Measurements from ENCODE around the gene C2CD2.
A peak's percentile ranks its signal among the peaks of the same experiment; 100 is the strongest.

C2CD2 gene

GRCh38 chr21:41933313-41934079 is 20.3 kb downstream of the C2CD2 start:
- Histone ChIP-seq H3K27ac (ENCODE audit: insufficient read depth, low read length, poor library complexity, severe bottlenecking) (no peak overlapping the region), H3K36me3 (ENCODE audit: control insufficient read depth, insufficient read depth, low read length) (no peaks in the 10 kb centered on the region), H3K9me3 (ENCODE audit: control insufficient read depth, low read length) (no peaks in the 10 kb centered on the region), H3K27me3 (replicated peaks; ENCODE audit: control insufficient read depth, insufficient read depth, low read length, poor library complexity, severe bottlenecking) (peaks cover 2% of the 10 kb centered on the region), H3K4me1 (ENCODE audit: control insufficient read depth, insufficient read depth, low read length, poor library complexity, severe bottlenecking) (no peaks in the 10 kb centered on the region), H3K4me3 (ENCODE audit: insufficient read depth, low read depth, low read length, poor library complexity, severe bottlenecking) (no peak overlapping the region)
- DNase-seq, result no peak

GRCh38 chr21:41932576-41933312 is 21.1 kb downstream of the C2CD2 start:
- H3K4me1 ChIP-seq (ENCODE audit: control insufficient read depth, insufficient read depth, low read length, poor library complexity, severe bottlenecking), result no peaks in the 10 kb centered on the region
- no peaks in the 10 kb centered on the region for H3K9me3 ChIP-seq (ENCODE audit: control insufficient read depth, low read length)
- H3K27me3 ChIP-seq (replicated peaks; ENCODE audit: control insufficient read depth, insufficient read depth, low read length, poor library complexity, severe bottlenecking), result peaks cover 2% of the 10 kb centered on the region
- DNase-seq, result no peak
- H3K4me3 ChIP-seq (ENCODE audit: insufficient read depth, low read depth, low read length, poor library complexity, severe bottlenecking), result no peak overlapping the region
- H3K27ac ChIP-seq (ENCODE audit: insufficient read depth, low read length, poor library complexity, severe bottlenecking), result no peak overlapping the region
- H3K36me3 ChIP-seq (ENCODE audit: control insufficient read depth, insufficient read depth, low read length), result no peaks in the 10 kb centered on the region

- DNase-seq, result no peak
- Histone ChIP-seq H3K4me3 (ENCODE audit: insufficient read depth, low read depth, low read length, poor library complexity, severe bottlenecking) (no peak overlapping the region), H3K27me3 (replicated peaks; ENCODE audit: control insufficient read depth, insufficient read depth, low read length, poor library complexity, severe bottlenecking) (peaks cover 2% of the 10 kb centered on the region), H3K9me3 (ENCODE audit: control insufficient read depth, low read length) (no peaks in the 10 kb centered on the region), H3K27ac (ENCODE audit: insufficient read depth, low read length, poor library complexity, severe bottlenecking) (no peak overlapping the region), H3K4me1 (ENCODE audit: control insufficient read depth, insufficient read depth, low read length, poor library complexity, severe bottlenecking) (no peaks in the 10 kb centered on the region), H3K36me3 (ENCODE audit: control insufficient read depth, insufficient read depth, low read length) (no peaks in the 10 kb centered on the region)
These were observed 21.6 kb downstream of the C2CD2 start for GRCh38 chr21:41932191-41932575.

GRCh38 chr21:41931041-41931451 is 22.8 kb downstream of the C2CD2 start:
- no peak for DNase-seq
- no peak overlapping the region for H3K4me3 ChIP-seq (ENCODE audit: insufficient read depth, low read depth, low read length, poor library complexity, severe bottlenecking)
- H3K27me3 ChIP-seq (replicated peaks; ENCODE audit: control insufficient read depth, insufficient read depth, low read length, poor library complexity, severe bottlenecking), result peaks cover 2% of the 10 kb centered on the region
- no peaks in the 10 kb centered on the region for H3K9me3 ChIP-seq (ENCODE audit: control insufficient read depth, low read length)
- no peaks in the 10 kb centered on the region for H3K36me3 ChIP-seq (ENCODE audit: control insufficient read depth, insufficient read depth, low read length)
- no peak overlapping the region for H3K27ac ChIP-seq (ENCODE audit: insufficient read depth, low read length, poor library complexity, severe bottlenecking)
- no peaks in the 10 kb centered on the region for H3K4me1 ChIP-seq (ENCODE audit: control insufficient read depth, insufficient read depth, low read length, poor library complexity, severe bottlenecking)

GRCh38 chr21:41929248-41929647 is 24.6 kb downstream of the C2CD2 start:
- Histone ChIP-seq H3K4me3 (ENCODE audit: insufficient read depth, low read depth, low read length, poor library complexity, severe bottlenecking) (no peak overlapping the region), H3K36me3 (ENCODE audit: control insufficient read depth, insufficient read depth, low read length) (no peaks in the 10 kb centered on the region), H3K9me3 (ENCODE audit: control insufficient read depth, low read length) (no peaks in the 10 kb centered on the region), H3K4me1 (ENCODE audit: control insufficient read depth, insufficient read depth, low read length, poor library complexity, severe bottlenecking) (peaks cover 4% of the 10 kb centered on the region), H3K27me3 (replicated peaks; ENCODE audit: control insufficient read depth, insufficient read depth, low read length, poor library complexity, severe bottlenecking) (peaks cover 2% of the 10 kb centered on the region), H3K27ac (ENCODE audit: insufficient read depth, low read length, poor library complexity, severe bottlenecking) (no peak overlapping the region)
- no peak for DNase-seq

- no peak for DNase-seq
- Histone ChIP-seq H3K27me3 (replicated peaks; ENCODE audit: control insufficient read depth, insufficient read depth, low read length, poor library complexity, severe bottlenecking) (peaks cover 2% of the 10 kb centered on the region), H3K36me3 (ENCODE audit: control insufficient read depth, insufficient read depth, low read length) (no peaks in the 10 kb centered on the region), H3K4me3 (ENCODE audit: insufficient read depth, low read depth, low read length, poor library complexity, severe bottlenecking) (no peak overlapping the region), H3K27ac (ENCODE audit: insufficient read depth, low read length, poor library complexity, severe bottlenecking) (no peak overlapping the region), H3K9me3 (ENCODE audit: control insufficient read depth, low read length) (no peaks in the 10 kb centered on the region), H3K4me1 (ENCODE audit: control insufficient read depth, insufficient read depth, low read length, poor library complexity, severe bottlenecking) (peaks cover 4% of the 10 kb centered on the region)
These were observed 25.1 kb downstream of the C2CD2 start for GRCh38 chr21:41928621-41929220.

- no peak for DNase-seq
- Histone ChIP-seq H3K4me1 (ENCODE audit: control insufficient read depth, insufficient read depth, low read length, poor library complexity, severe bottlenecking) (peaks cover 4% of the 10 kb centered on the region), H3K9me3 (ENCODE audit: control insufficient read depth, low read length) (no peaks in the 10 kb centered on the region), H3K36me3 (ENCODE audit: control insufficient read depth, insufficient read depth, low read length) (no peaks in the 10 kb centered on the region), H3K27ac (ENCODE audit: insufficient read depth, low read length, poor library complexity, severe bottlenecking) (no peak overlapping the region), H3K4me3 (ENCODE audit: insufficient read depth, low read depth, low read length, poor library complexity, severe bottlenecking) (no peak overlapping the region), H3K27me3 (replicated peaks; ENCODE audit: control insufficient read depth, insufficient read depth, low read length, poor library complexity, severe bottlenecking) (no peaks in the 10 kb centered on the region)
These were observed 25.9 kb downstream of the C2CD2 start for GRCh38 chr21:41927727-41928409.

GRCh38 chr21:41926807-41927171 is 27.0 kb downstream of the C2CD2 start:
- Histone ChIP-seq H3K4me3 (ENCODE audit: insufficient read depth, low read depth, low read length, poor library complexity, severe bottlenecking) (peak overlapping the region; percentile 58), H3K9me3 (ENCODE audit: control insufficient read depth, low read length) (no peaks in the 10 kb centered on the region)

GRCh38 chr21:41926117-41926806 is 27.6 kb downstream of the C2CD2 start:
- no peaks in the 10 kb centered on the region for H3K9me3 ChIP-seq (ENCODE audit: control insufficient read depth, low read length)
- H3K4me1 ChIP-seq (ENCODE audit: control insufficient read depth, insufficient read depth, low read length, poor library complexity, severe bottlenecking), result peaks cover 4% of the 10 kb centered on the region
- peak overlapping the region; percentile 58 for H3K4me3 ChIP-seq (ENCODE audit: insufficient read depth, low read depth, low read length, poor library complexity, severe bottlenecking)
- no peaks in the 10 kb centered on the region for H3K27me3 ChIP-seq (replicated peaks; ENCODE audit: control insufficient read depth, insufficient read depth, low read length, poor library complexity, severe bottlenecking)
- peak overlapping the region; percentile 69 for H3K27ac ChIP-seq (ENCODE audit: insufficient read depth, low read length, poor library complexity, severe bottlenecking)
- H3K36me3 ChIP-seq (ENCODE audit: control insufficient read depth, insufficient read depth, low read length), result no peaks in the 10 kb centered on the region
- no peak for DNase-seq

More at GRCh38 chr21:41926807-41927171, 27.0 kb downstream of the C2CD2 start:
- no peak for DNase-seq
- Histone ChIP-seq H3K27ac (ENCODE audit: insufficient read depth, low read length, poor library complexity, severe bottlenecking) (peak overlapping the region; percentile 69), H3K4me1 (ENCODE audit: control insufficient read depth, insufficient read depth, low read length, poor library complexity, severe bottlenecking) (peaks cover 4% of the 10 kb centered on the region), H3K27me3 (replicated peaks; ENCODE audit: control insufficient read depth, insufficient read depth, low read length, poor library complexity, severe bottlenecking) (no peaks in the 10 kb centered on the region), H3K36me3 (ENCODE audit: control insufficient read depth, insufficient read depth, low read length) (no peaks in the 10 kb centered on the region)

Data from effector memory CD4-positive, alpha-beta T cell (primary cell).